ENCODE results near the gene RYR2. TPM values are rescaled to one million over a fixed set of nuclear protein-coding genes. Genes with fewer than 3 reads are reported as not detected.

The RYR2 gene
- polyA plus RNA-seq, 1 of the 3 experiments (the other 2 are of a cell fraction) = under 0.01 TPM

DNA sequence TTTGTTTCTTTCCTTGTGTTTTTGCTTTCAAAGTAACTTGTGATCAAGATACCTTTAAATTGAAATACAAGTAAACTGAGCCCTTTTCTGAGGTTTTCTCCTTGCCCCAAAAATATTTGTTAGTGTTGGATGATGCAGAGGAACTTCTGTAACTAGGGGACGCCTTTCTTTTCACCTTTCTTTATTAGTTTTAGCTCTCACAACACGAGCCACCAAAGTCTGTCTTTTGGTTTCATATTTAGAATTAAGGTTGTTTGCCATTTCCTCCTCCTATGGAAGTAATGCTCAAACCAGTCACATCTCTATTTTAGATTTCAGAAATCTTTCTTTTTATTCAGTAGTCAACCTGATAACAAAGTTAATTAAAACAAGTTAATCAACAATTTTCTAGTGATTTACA, 727.9 kb downstream of the RYR2 start:
- Histone ChIP-seq H3K27ac (ENCODE audit: low read depth in 2 of 2, low read length in 1 of 2) (no peak overlapping the region), H3F3A (replicated peaks; ENCODE audit: insufficient read depth) (no peaks in the 10 kb centered on the region), H3K4me2 (0 out of 2 replicates have a peak overlapping the region, but pooled peaks have one; percentile 28), H3K9me2 (no peaks in the 10 kb centered on the region), H3K9me3 (no peaks in the 10 kb centered on the region), H3K4me1 (ENCODE audit: control insufficient read depth in 1 of 2, insufficient read depth in 2 of 2, low read depth in 1 of 2, low read length in 1 of 2) (no peaks in the 10 kb centered on the region; a peak in 1 of 4 replicates), H3K27me3 (ENCODE audit: insufficient read depth) (no peaks in the 10 kb centered on the region), H3K9ac (no peak overlapping the region), H4K20me1 (ENCODE audit: insufficient read depth) (no peaks in the 10 kb centered on the region), H3K79me2 (ENCODE audit: insufficient read depth) (no peaks in the 10 kb centered on the region), H3K4me3 (ENCODE audit: low read depth in 2 of 2, low read length in 1 of 2) (no peak overlapping the region), H3K36me3 (replicated peaks in 1 of 2; ENCODE audit: control insufficient read depth in 1 of 2, insufficient read depth in 2 of 2, low read length in 1 of 2) (no peaks in the 10 kb centered on the region), H2AFZ (ENCODE audit: low read depth) (no peak overlapping the region; the same call in 1 of the 2 replicates)
- TF ChIP-seq EZH2phosphoT487 (IDR thresholded peaks at IDR 0.05; ENCODE audit: borderline replicate concordance, low read depth) (no peak), TEAD4 (IDR thresholded peaks at IDR 0.05; ENCODE audit: borderline replicate concordance, insufficient read depth) (no peak), TAF1 (IDR thresholded peaks at IDR 0.05; ENCODE audit: borderline replicate concordance, low read depth, low read length) (no peak), TCF12 (IDR thresholded peaks at IDR 0.05) (no peak), GATA2 (CRISPR knock-in tag; IDR thresholded peaks at IDR 0.05) (no peak), PBX3 (IDR thresholded peaks at IDR 0.05) (no peak), EP300 (IDR thresholded peaks at IDR 0.05; ENCODE audit: borderline replicate concordance in 1 of 2, low read depth in 1 of 2, low read length in 1 of 2) (no peak), IRF3 (IDR thresholded peaks at IDR 0.05; ENCODE audit: low read depth, low read length) (no peak), NRF1 (IDR thresholded peaks at IDR 0.05; ENCODE audit: low read depth, low read length) (no peak), REST (IDR thresholded peaks at IDR 0.05; ENCODE audit: low read depth, low read length) (no peak)
- TF ChIP-seq, protein P1, sequence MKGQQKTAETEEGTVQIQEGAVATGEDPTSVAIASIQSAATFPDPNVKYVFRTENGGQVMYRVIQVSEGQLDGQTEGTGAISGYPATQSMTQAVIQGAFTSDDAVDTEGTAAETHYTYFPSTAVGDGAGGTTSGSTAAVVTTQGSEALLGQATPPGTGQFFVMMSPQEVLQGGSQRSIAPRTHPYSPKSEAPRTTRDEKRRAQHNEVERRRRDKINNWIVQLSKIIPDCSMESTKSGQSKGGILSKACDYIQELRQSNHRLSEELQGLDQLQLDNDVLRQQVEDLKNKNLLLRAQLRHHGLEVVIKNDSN (IDR thresholded peaks at IDR 0.05; ENCODE audit: borderline replicate concordance, low read depth) = no peak
- TF ChIP-seq, protein P2, sequence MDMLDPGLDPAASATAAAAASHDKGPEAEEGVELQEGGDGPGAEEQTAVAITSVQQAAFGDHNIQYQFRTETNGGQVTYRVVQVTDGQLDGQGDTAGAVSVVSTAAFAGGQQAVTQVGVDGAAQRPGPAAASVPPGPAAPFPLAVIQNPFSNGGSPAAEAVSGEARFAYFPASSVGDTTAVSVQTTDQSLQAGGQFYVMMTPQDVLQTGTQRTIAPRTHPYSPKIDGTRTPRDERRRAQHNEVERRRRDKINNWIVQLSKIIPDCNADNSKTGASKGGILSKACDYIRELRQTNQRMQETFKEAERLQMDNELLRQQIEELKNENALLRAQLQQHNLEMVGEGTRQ (IDR thresholded peaks at IDR 0.05; ENCODE audit: borderline replicate concordance, low read depth, low read length) = no peak
- 27% methylated on average over 2 of the region's 2 CpGs for WGBS (ENCODE audit: low lambda C conversion rate)
- ChIA-PET POLR2A (no interaction called here), CTCF (no interaction called here)
- DNase-seq = no peak

Data from SK-N-SH (cell line).